ENCODE results near the gene ACTR3. TPM values are rescaled to one million over a fixed set of nuclear protein-coding genes. Genes with fewer than 3 reads are reported as not detected.

ACTR3 gene
- total RNA-seq, 1 donor from 2014 or later: 45.4 TPM

DNA sequence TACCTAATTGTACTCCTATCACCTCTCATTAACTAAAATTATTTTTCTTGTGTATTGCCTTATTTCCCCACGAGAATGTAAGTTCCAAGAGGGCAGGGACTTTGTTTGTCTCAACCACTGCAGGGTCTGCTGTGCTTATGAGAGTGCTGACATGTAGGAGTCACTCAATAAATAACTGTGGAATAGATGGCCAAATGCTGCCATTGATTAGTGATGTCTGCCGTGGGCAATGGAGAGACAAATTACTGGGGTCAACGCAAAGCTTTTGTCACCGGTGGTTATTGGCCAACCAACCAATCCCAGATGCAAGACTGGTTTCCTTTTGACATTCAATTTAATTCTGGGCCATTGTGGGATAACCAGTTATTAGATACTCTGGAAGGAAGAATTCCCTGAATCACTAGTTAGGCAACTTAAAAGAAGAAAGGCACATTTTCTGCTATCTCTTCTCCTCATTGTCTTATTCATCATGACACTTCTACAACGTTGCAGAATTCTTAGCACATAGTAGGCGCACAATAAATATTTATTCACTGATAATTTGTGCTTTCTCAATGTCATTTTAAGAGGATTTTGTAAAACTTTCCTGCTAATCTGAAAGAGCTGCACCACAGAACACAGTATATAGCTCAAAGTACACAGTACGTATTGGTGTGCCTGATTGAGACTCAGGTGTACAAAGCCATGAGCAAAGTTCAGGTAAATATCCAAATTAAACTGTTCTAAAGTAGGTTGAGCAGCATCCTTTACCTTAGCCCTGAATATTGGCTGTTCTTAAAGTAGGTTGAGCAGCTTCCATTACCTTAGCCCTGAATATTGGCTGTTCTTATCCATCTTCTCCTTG is 95.9 kb downstream of the ACTR3 start:
- TF ChIP-seq, protein P1, sequence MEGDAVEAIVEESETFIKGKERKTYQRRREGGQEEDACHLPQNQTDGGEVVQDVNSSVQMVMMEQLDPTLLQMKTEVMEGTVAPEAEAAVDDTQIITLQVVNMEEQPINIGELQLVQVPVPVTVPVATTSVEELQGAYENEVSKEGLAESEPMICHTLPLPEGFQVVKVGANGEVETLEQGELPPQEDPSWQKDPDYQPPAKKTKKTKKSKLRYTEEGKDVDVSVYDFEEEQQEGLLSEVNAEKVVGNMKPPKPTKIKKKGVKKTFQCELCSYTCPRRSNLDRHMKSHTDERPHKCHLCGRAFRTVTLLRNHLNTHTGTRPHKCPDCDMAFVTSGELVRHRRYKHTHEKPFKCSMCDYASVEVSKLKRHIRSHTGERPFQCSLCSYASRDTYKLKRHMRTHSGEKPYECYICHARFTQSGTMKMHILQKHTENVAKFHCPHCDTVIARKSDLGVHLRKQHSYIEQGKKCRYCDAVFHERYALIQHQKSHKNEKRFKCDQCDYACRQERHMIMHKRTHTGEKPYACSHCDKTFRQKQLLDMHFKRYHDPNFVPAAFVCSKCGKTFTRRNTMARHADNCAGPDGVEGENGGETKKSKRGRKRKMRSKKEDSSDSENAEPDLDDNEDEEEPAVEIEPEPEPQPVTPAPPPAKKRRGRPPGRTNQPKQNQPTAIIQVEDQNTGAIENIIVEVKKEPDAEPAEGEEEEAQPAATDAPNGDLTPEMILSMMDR (IDR thresholded peaks at IDR 0.05): no peak
- H3K27ac ChIP-seq: no peak overlapping the region
- DNase-seq (ENCODE audit: low spot score in 2 of 2): no peak
- intact Hi-C loops (cut with DNase I): no loop called here
- no peaks in the 10 kb centered on the region for H3K4me1 ChIP-seq
- H3K27me3 ChIP-seq: no peaks in the 10 kb centered on the region
- H3K4me3 ChIP-seq: no peak overlapping the region
- no peaks in the 10 kb centered on the region for H3K9me3 ChIP-seq
- no peaks in the 10 kb centered on the region for H3K36me3 ChIP-seq

GRCh38 chr2:113986762-113987290 is 96.9 kb downstream of the ACTR3 start:
- H3K4me1 ChIP-seq: no peaks in the 10 kb centered on the region
- H3K9me3 ChIP-seq: no peaks in the 10 kb centered on the region
- TF ChIP-seq, protein P1 (IDR thresholded peaks at IDR 0.05): no peak
- intact Hi-C loops (cut with DNase I): no loop called here
- no peaks in the 10 kb centered on the region for H3K27me3 ChIP-seq
- H3K36me3 ChIP-seq: no peaks in the 10 kb centered on the region
- no peak for DNase-seq (ENCODE audit: low spot score in 2 of 2)
- no peak overlapping the region for H3K4me3 ChIP-seq
- no peak overlapping the region for H3K27ac ChIP-seq

GRCh38 chr2:113992090-113992489 is 102.2 kb downstream of the ACTR3 start:
- Histone ChIP-seq H3K27ac (no peak overlapping the region), H3K4me3 (no peak overlapping the region), H3K27me3 (no peaks in the 10 kb centered on the region), H3K9me3 (no peaks in the 10 kb centered on the region), H3K36me3 (no peaks in the 10 kb centered on the region), H3K4me1 (no peaks in the 10 kb centered on the region)
- DNase-seq (ENCODE audit: low spot score in 2 of 2): no peak
- TF ChIP-seq, protein P1 (IDR thresholded peaks at IDR 0.05): no peak
- intact Hi-C loops (cut with DNase I): no loop called here

GRCh38 chr2:113996671-113997594 is 107.0 kb downstream of the ACTR3 start:
- DNase-seq (ENCODE audit: low spot score in 2 of 2): no peak
- Histone ChIP-seq H3K27me3 (no peaks in the 10 kb centered on the region), H3K36me3 (no peaks in the 10 kb centered on the region), H3K4me3 (no peak overlapping the region), H3K4me1 (no peaks in the 10 kb centered on the region), H3K27ac (no peak overlapping the region), H3K9me3 (no peaks in the 10 kb centered on the region)
- intact Hi-C loops (cut with DNase I): no loop called here
- TF ChIP-seq, protein P1 (IDR thresholded peaks at IDR 0.05): no peak

DNA sequence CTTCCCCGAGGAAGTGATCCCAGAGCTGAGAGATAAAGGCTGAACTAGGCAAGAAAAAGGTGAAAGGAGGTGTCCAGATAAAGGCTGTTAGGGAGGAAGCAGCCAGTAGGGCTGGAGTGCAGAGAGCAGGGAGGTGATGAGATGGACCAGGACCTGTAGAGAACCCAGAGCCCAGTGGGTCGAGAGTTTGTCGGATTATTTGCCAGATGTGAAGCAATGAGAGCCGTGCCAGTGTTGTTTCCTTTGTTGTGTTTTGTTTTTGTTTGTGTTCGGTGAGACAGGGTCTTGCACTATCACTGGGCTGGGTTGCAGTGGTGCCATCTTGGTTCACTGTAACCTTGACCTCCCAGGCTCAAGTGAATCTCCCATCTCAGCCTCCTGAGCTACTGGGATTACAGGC is 111.3 kb downstream of the ACTR3 start:
- intact Hi-C loops (cut with DNase I): no loop called here
- H3K27me3 ChIP-seq: no peaks in the 10 kb centered on the region
- no peaks in the 10 kb centered on the region for H3K9me3 ChIP-seq
- no peak for DNase-seq (ENCODE audit: low spot score in 2 of 2)
- TF ChIP-seq, protein P1 (IDR thresholded peaks at IDR 0.05): no peak
- no peaks in the 10 kb centered on the region for H3K4me1 ChIP-seq
- H3K4me3 ChIP-seq: no peak overlapping the region
- no peak overlapping the region for H3K27ac ChIP-seq
- no peaks in the 10 kb centered on the region for H3K36me3 ChIP-seq

Data from ascending aorta (tissue), 2 donors.